HepG2 (cell line): ENCODE results near the gene MMP24OS. TPM values are rescaled to one million over a fixed set of nuclear protein-coding genes. Genes with fewer than 3 reads are reported as not detected.

Experiments used
- CCDC6 ChIP-seq: sonication (generic); formaldehyde crosslinking; IDR thresholded peaks from 2 replicates; pipeline ENCODE4 v1.8.1; 2022; ENCODE audit warnings: mild to moderate bottlenecking, missing genetic modification reagents, moderate library complexity
- CREB1 ChIP-seq, 2 experiments: fragments of 450-650 bp in 1 of 2; IDR thresholded peaks; 2 replicates each; pipeline ENCODE4 v1.6.1; 2016 to 2017; ENCODE audit warnings: control low read depth in 1 of 2, mild to moderate bottlenecking in 1 of 2, missing compliant biosample characterization in 1 of 2, missing genetic modification characterization in 1 of 2
- FOXC1 ChIP-seq: sonication (generic); formaldehyde crosslinking; IDR thresholded peaks from 2 replicates; pipeline ENCODE4 v1.8.0; 2022; ENCODE audit warnings: mild to moderate bottlenecking, missing genetic modification reagents, borderline replicate concordance
- GPN1 ChIP-seq: sonication (generic); formaldehyde crosslinking; IDR thresholded peaks from 2 replicates; pipeline ENCODE4 v1.5.1; 2020; ENCODE audit warnings: missing genetic modification reagents, borderline replicate concordance
- MIXL1 ChIP-seq: IDR thresholded peaks from 2 replicates; pipeline ENCODE4 v1.6.1; 2016
- MTF2 ChIP-seq: sonication (generic); formaldehyde crosslinking; IDR thresholded peaks from 2 replicates; pipeline ENCODE4 v1.5.0; 2020; ENCODE audit warnings: missing genetic modification reagents, borderline replicate concordance
- NFYC ChIP-seq: IDR thresholded peaks from 2 replicates; pipeline ENCODE4 v1.6.1; 2016; ENCODE audit warnings: missing genetic modification reagents, missing compliant biosample characterization
- SAFB2 ChIP-seq: sonication (generic); formaldehyde crosslinking; IDR thresholded peaks from 2 replicates; pipeline ENCODE4 v1.5.1; 2020; ENCODE audit warnings: missing genetic modification reagents, low read depth, mild to moderate bottlenecking, borderline replicate concordance
- SMAD9 ChIP-seq: sonication (generic); formaldehyde crosslinking; IDR thresholded peaks from 2 replicates; pipeline ENCODE4 v1.5.1; 2020; ENCODE audit warnings: mild to moderate bottlenecking, missing genetic modification reagents
- SRF ChIP-seq: IDR thresholded peaks from 2 replicates; pipeline ENCODE4 v1.6.1; 2011; ENCODE audit warnings: mild to moderate bottlenecking, low read depth, low read length, moderate library complexity
- ZNF225 ChIP-seq: sonication (generic); formaldehyde crosslinking; IDR thresholded peaks from 2 replicates; pipeline ENCODE4 v1.4.0; 2020; ENCODE audit warnings: mild to moderate bottlenecking, missing genetic modification reagents
- ZNF296 ChIP-seq: sonication (generic); formaldehyde crosslinking; conservative IDR thresholded peaks from 2 replicates; pipeline ENCODE4 v1.5.0; 2020; ENCODE audit warnings: mild to moderate bottlenecking, missing genetic modification reagents
- ZNF430 ChIP-seq: sonication (generic); formaldehyde crosslinking; IDR thresholded peaks from 2 replicates; pipeline ENCODE4 v1.9.0; 2021; ENCODE audit warnings: mild to moderate bottlenecking, missing genetic modification reagents
- ZNF607 ChIP-seq: sonication (generic); formaldehyde crosslinking; IDR thresholded peaks from 2 replicates; pipeline ENCODE4 v1.5.1; 2020; ENCODE audit warnings: missing genetic modification reagents, mild to moderate bottlenecking, borderline replicate concordance
- ZNF703 ChIP-seq: sonication (generic); formaldehyde crosslinking; IDR thresholded peaks from 2 replicates; pipeline ENCODE4 v1.5.1; 2020; ENCODE audit warnings: missing genetic modification reagents, mild to moderate bottlenecking, moderate library complexity, borderline replicate concordance
- ZNF709 ChIP-seq: sonication (generic); formaldehyde crosslinking; IDR thresholded peaks from 2 replicates; pipeline ENCODE4 v1.5.0; 2020; ENCODE audit warnings: mild to moderate bottlenecking, missing genetic modification reagents
- polyA plus RNA-seq, 8 experiments: library from polyadenylated mRNA; depleted of rRNA in 3 of 8; stranded (reverse) in 7 of 8; unstranded in 1 of 8; fragments of >200 nt; fragmentation: Illumina TruSeq in 4 of 8; extraction: Trizol in 4 of 8; gene quantifications; 2 replicates each; pipeline versions ENCODE4 v1.2.1 to v1.2.3, GENCODE V29; 2011 to 2016; ENCODE audit warnings: low read depth in 4 of 8, missing spikeins in 1 of 8, mixed read lengths in 1 of 8; ENCODE audit not compliant: insufficient read depth in 1 of 8
- total RNA-seq, 5 experiments: library from RNA; depleted of rRNA; stranded (reverse); fragments of >200 nt; fragmentation: Illumina TruSeq; extraction: Trizol; gene quantifications; 2 replicates each; pipeline ENCODE4 v1.2.3, GENCODE V29; 2016; ENCODE audit warnings: low read depth in 1 of 5
- TF ChIP-seq, protein P1 (sequence below): sonication (generic); formaldehyde crosslinking; IDR thresholded peaks from 2 replicates; pipeline ENCODE4 v1.8.0; 2022; ENCODE audit warnings: missing genetic modification reagents, low read depth, mild to moderate bottlenecking, borderline replicate concordance
- TF ChIP-seq, protein P2 (sequence below): sonication (generic); formaldehyde crosslinking; IDR thresholded peaks from 2 replicates; pipeline ENCODE4 v1.5.0; 2020; ENCODE audit warnings: mild to moderate bottlenecking, missing genetic modification reagents, borderline replicate concordance
- TF ChIP-seq, protein P3 (sequence below): sonication (generic); formaldehyde crosslinking; IDR thresholded peaks from 2 replicates; pipeline ENCODE4 v1.8.1; 2023; ENCODE audit warnings: mild to moderate bottlenecking, moderate library complexity, missing genetic modification reagents
- TF ChIP-seq, protein P4 (sequence below): sonication (generic); formaldehyde crosslinking; IDR thresholded peaks from 2 replicates; pipeline ENCODE4 v1.5.0; 2020; ENCODE audit warnings: missing genetic modification reagents, mild to moderate bottlenecking, borderline replicate concordance
- TF ChIP-seq, protein P5 (sequence below): sonication (generic); formaldehyde crosslinking; IDR thresholded peaks from 2 replicates; pipeline ENCODE4 v1.5.1; 2020; ENCODE audit warnings: missing genetic modification reagents, mild to moderate bottlenecking, borderline replicate concordance

MMP24OS gene
- total and polyA plus RNA-seq, 2 of the 13 experiments (the other 11 are each of a cell fraction or from before 2014, with no cell fraction given): 6.0 to 8.5 TPM

DNA sequence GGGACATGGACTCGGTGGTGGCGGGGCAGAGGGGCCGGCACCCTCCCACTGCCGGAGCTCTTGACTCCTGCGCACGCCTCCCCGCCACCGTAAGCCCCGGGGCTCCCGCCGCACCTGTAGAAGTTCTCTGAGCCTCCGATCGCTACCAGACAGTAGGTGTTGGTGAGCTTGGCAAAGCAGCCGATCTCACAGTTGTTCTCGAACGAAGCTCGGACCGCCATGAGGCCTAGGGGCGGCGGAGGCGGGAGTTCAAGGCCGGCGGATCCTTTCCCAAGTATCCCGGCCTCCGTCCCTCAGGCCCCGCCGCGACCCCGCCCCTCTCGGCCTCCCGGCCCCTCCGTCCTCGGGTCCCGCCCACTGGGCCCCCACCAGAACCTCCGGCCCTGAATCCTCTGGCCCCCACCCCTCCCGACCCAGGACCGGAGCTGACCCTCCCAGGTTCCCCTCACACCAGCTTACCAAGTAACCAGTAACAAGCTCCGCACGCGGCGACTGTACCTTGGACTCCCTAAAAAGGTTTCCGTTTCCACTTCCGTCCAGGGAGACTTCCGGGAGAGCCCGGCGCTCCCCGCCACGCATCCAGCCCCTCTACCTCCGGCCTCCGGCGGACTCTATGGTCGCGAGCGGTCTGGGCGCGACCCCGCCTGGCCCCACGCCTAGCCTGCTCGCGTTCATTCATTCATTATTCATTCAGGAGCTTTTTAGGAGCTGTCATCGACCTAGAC is 6.5 kb upstream of the MMP24OS start, which contains the start of gene EIF6 (continued):
- TF ChIP-seq NFYC (CRISPR knock-in tag): peak; percentile 65
- TF ChIP-seq CCDC6 (CRISPR knock-in tag): no peak; the same call in none of the 2 replicates
- TF ChIP-seq ZNF430 (CRISPR knock-in tag): peak; percentile 89; the same call in 1 of the 2 replicates
- TF ChIP-seq ZNF296 (CRISPR knock-in tag): peak; percentile 19; the same call in 1 of the 2 replicates
- peak; percentile 97 for TF ChIP-seq ZNF607 (CRISPR knock-in tag)
- TF ChIP-seq MIXL1: peak; percentile 39; the same call in 1 of the 2 replicates
- TF ChIP-seq, protein P1, sequence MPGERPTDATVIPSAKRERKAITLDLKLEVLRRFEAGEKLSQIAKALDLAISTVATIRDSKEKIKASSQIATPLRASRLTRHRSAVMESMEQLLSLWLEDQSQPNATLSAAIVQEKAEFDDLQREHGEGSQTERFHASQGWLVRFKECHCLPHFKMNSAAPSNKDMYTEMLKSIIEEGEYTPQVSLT (CRISPR knock-in tag): 0 out of 2 replicates have a peak, but pooled peaks have one; percentile 20
- TF ChIP-seq, protein P2, sequence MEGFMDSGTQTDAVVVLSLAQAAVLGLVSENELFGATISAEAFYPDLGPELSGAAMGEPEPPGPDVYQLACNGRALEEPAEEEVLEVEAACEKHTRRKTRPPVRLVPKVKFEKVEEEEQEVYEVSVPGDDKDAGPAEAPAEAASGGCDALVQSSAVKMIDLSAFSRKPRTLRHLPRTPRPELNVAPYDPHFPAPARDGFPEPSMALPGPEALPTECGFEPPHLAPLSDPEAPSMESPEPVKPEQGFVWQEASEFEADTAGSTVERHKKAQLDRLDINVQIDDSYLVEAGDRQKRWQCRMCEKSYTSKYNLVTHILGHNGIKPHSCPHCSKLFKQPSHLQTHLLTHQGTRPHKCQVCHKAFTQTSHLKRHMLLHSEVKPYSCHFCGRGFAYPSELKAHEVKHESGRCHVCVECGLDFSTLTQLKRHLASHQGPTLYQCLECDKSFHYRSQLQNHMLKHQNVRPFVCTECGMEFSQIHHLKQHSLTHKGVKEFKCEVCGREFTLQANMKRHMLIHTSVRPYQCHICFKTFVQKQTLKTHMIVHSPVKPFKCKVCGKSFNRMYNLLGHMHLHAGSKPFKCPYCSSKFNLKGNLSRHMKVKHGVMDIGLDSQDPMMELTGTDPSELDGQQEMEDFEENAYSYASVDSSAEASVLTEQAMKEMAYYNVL (CRISPR knock-in tag): peak; percentile 89; the same call in 1 of the 2 replicates
- peak; percentile 96 for TF ChIP-seq SRF
- no peak for TF ChIP-seq SMAD9 (CRISPR knock-in tag)
- 0 out of 2 replicates have a peak, but pooled peaks have one; percentile 67 for TF ChIP-seq SAFB2 (CRISPR knock-in tag)
- TF ChIP-seq CREB1 (IDR thresholded peaks at IDR 0.05): peak; percentile 32; the same call in 1 of the 2 replicates
- peak; percentile 88 for TF ChIP-seq CREB1 (CRISPR knock-in tag; IDR thresholded peaks at IDR 0.05)
- TF ChIP-seq MTF2 (CRISPR knock-in tag): no peak
- TF ChIP-seq ZNF225 (CRISPR knock-in tag): peak; percentile 95
- TF ChIP-seq FOXC1 (CRISPR knock-in tag): peak; percentile 93
- TF ChIP-seq, protein P3, sequence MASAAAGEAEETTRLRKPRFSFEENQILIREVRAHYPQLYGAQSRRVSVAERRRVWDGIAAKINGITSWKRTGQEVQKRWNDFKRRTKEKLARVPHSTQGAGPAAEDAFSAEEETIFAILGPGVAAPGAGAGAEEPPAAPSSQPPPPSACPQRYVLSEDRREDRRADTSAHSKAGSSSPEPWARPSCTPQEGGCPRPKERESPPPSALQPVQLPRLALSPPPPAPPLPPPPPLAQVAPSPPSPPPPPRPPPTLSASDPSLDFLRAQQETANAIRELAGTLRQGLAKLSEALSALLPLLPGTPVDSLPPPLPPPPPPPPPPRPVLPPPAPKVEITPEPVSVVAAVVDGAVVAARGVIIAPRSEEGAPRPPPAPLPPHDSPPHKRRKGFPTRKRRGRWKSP (CRISPR knock-in tag): no peak
- peak; percentile 96 for TF ChIP-seq ZNF709 (CRISPR knock-in tag)
- TF ChIP-seq, protein P4, sequence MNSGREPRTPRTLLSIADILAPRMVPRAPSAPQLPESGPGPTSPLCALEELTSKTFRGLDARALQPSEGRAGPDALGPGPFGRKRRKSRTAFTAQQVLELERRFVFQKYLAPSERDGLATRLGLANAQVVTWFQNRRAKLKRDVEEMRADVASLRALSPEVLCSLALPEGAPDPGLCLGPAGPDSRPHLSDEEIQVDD (CRISPR knock-in tag): 0 out of 2 replicates have a peak, but pooled peaks have one; percentile 13
- TF ChIP-seq GPN1 (CRISPR knock-in tag): no peak
- TF ChIP-seq, protein P5, sequence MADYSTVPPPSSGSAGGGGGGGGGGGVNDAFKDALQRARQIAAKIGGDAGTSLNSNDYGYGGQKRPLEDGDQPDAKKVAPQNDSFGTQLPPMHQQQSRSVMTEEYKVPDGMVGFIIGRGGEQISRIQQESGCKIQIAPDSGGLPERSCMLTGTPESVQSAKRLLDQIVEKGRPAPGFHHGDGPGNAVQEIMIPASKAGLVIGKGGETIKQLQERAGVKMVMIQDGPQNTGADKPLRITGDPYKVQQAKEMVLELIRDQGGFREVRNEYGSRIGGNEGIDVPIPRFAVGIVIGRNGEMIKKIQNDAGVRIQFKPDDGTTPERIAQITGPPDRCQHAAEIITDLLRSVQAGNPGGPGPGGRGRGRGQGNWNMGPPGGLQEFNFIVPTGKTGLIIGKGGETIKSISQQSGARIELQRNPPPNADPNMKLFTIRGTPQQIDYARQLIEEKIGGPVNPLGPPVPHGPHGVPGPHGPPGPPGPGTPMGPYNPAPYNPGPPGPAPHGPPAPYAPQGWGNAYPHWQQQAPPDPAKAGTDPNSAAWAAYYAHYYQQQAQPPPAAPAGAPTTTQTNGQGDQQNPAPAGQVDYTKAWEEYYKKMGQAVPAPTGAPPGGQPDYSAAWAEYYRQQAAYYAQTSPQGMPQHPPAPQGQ (CRISPR knock-in tag): 0 out of 2 replicates have a peak, but pooled peaks have one; percentile 13
- peak; percentile 79 for TF ChIP-seq ZNF703 (CRISPR knock-in tag)
